HepG2 (cell line): ENCODE results near the gene KRTAP9-4. TPM values are rescaled to one million over a fixed set of nuclear protein-coding genes. Genes with fewer than 3 reads are reported as not detected.

ENCODE experiments used
- CEBPB ChIP-seq: IDR thresholded peaks from 2 replicates; pipeline ENCODE4 v1.6.1; 2011; ENCODE audit warnings: low read depth, low read length, improper control_type of control experiment, borderline replicate concordance
- HNRNPK ChIP-seq: fragments of 200-400 bp; formaldehyde crosslinking; IDR thresholded peaks from 2 replicates; pipeline ENCODE4 v1.6.1; 2018; ENCODE audit warnings: low read length, low read depth, moderate library complexity, mild to moderate bottlenecking; ENCODE audit not compliant: poor library complexity, severe bottlenecking
- HNRNPL ChIP-seq: fragments of 200-400 bp; formaldehyde crosslinking; IDR thresholded peaks from 2 replicates; pipeline ENCODE4 v1.6.1; 2017; ENCODE audit warnings: mild to moderate bottlenecking, low read depth, low read length
- KDM4B ChIP-seq: sonication (generic); formaldehyde crosslinking; IDR thresholded peaks from 2 replicates; pipeline ENCODE4 v1.4.0; 2020; ENCODE audit warnings: missing genetic modification reagents
- MAFF ChIP-seq: IDR thresholded peaks from 2 replicates; pipeline ENCODE4 v1.6.1; 2011; ENCODE audit warnings: low read depth, low read length, improper control_type of control experiment
- MAFK ChIP-seq, 2 experiments: IDR thresholded peaks in 1 of 2; conservative IDR thresholded peaks in 1 of 2; 2 replicates each; pipeline ENCODE4 v1.6.1; 2011; ENCODE audit warnings: improper control_type of control experiment in 2 of 2, low read length in 2 of 2
- NFYB ChIP-seq: sonication (generic); formaldehyde crosslinking; IDR thresholded peaks from 2 replicates; pipeline ENCODE4 v1.4.0; 2020; ENCODE audit warnings: missing genetic modification reagents
- POLR2A ChIP-seq, 2 experiments: IDR thresholded peaks; 2 replicates each; pipeline ENCODE4 v1.6.1; 2011; ENCODE audit warnings: low read depth in 2 of 2, low read length in 2 of 2, mild to moderate bottlenecking in 1 of 2, moderate library complexity in 1 of 2; ENCODE audit not compliant: insufficient read depth in 1 of 2
- REL ChIP-seq: sonication (generic); formaldehyde crosslinking; conservative IDR thresholded peaks from 2 replicates; pipeline ENCODE4 v1.8.0; 2022; ENCODE audit warnings: mild to moderate bottlenecking, missing genetic modification reagents, moderate library complexity
- SSRP1 ChIP-seq: IDR thresholded peaks from 2 replicates; pipeline ENCODE4 v1.6.1; 2016; ENCODE audit warnings: control low read depth
- ZEB1 ChIP-seq: IDR thresholded peaks from 2 replicates; pipeline ENCODE4 v1.6.1; 2012; ENCODE audit warnings: mild to moderate bottlenecking, low read depth, inconsistent platforms; ENCODE audit not compliant: insufficient replicate concordance
- ZNF121 ChIP-seq: sonication (generic); formaldehyde crosslinking; IDR thresholded peaks from 2 replicates; pipeline ENCODE4 v1.5.0; 2020; ENCODE audit warnings: mild to moderate bottlenecking, missing genetic modification reagents
- ZNF382 ChIP-seq: sonication (generic); formaldehyde crosslinking; IDR thresholded peaks from 2 replicates; pipeline ENCODE4 v1.5.0; 2020; ENCODE audit warnings: missing genetic modification reagents, mild to moderate bottlenecking, borderline replicate concordance
- ZNF468 ChIP-seq: sonication (generic); formaldehyde crosslinking; IDR thresholded peaks from 2 replicates; pipeline ENCODE4 v1.8.0; 2022; ENCODE audit warnings: mild to moderate bottlenecking, moderate library complexity, missing genetic modification reagents
- ZNF510 ChIP-seq: sonication (generic); formaldehyde crosslinking; IDR thresholded peaks from 2 replicates; pipeline ENCODE4 v1.4.0; 2020; ENCODE audit warnings: low read depth, mild to moderate bottlenecking, missing genetic modification reagents
- polyA plus RNA-seq, 8 experiments: library from polyadenylated mRNA; depleted of rRNA in 3 of 8; stranded (reverse) in 7 of 8; unstranded in 1 of 8; fragments of >200 nt; fragmentation: Illumina TruSeq in 4 of 8; extraction: Trizol in 4 of 8; gene quantifications; 2 replicates each; pipeline versions ENCODE4 v1.2.1 to v1.2.3, GENCODE V29; 2011 to 2016; ENCODE audit warnings: low read depth in 4 of 8, missing spikeins in 1 of 8, mixed read lengths in 1 of 8; ENCODE audit not compliant: insufficient read depth in 1 of 8
- total RNA-seq, 5 experiments: library from RNA; depleted of rRNA; stranded (reverse); fragments of >200 nt; fragmentation: Illumina TruSeq; extraction: Trizol; gene quantifications; 2 replicates each; pipeline ENCODE4 v1.2.3, GENCODE V29; 2016; ENCODE audit warnings: low read depth in 1 of 5
- TF ChIP-seq, protein P1 (sequence below): sonication (generic); formaldehyde crosslinking; IDR thresholded peaks from 2 replicates; pipeline ENCODE4 v1.4.0; 2020; ENCODE audit warnings: missing genetic modification reagents
- TF ChIP-seq, protein P2 (sequence below): sonication (generic); formaldehyde crosslinking; IDR thresholded peaks from 2 replicates; pipeline ENCODE4 v1.5.0; 2020; ENCODE audit warnings: missing genetic modification reagents

The KRTAP9-4 gene
- total and polyA plus RNA-seq, 2 of the 13 experiments (the other 11 are each of a cell fraction or from before 2014, with no cell fraction given) = not detected

DNA sequence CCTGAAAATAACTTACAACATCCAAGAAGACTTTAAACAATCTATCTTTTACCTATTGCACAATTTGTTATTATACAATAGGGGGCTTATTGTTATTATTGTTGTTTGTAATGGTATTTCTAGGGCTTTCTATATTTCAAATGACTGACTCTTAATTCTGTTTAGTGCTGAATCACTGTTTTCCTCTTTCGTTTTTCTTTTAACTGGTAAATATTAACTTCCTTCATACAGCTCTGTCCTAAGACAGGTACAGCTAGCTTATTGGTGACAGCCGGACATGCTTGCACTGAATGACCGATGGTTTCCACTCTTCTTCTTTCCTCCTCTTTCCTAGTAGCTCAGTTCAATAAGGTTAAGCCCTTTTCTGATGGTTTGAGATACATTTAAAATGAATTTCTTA lies 37.6 kb downstream of the KRTAP9-4 start (continued):
- TF ChIP-seq ZNF382 = no peak
- no peak for TF ChIP-seq KDM4B
- TF ChIP-seq ZEB1 = no peak
- no peak for TF ChIP-seq REL
- TF ChIP-seq HNRNPL = no peak
- no peak for TF ChIP-seq ZNF510 (CRISPR knock-in tag)
- TF ChIP-seq, protein P1, sequence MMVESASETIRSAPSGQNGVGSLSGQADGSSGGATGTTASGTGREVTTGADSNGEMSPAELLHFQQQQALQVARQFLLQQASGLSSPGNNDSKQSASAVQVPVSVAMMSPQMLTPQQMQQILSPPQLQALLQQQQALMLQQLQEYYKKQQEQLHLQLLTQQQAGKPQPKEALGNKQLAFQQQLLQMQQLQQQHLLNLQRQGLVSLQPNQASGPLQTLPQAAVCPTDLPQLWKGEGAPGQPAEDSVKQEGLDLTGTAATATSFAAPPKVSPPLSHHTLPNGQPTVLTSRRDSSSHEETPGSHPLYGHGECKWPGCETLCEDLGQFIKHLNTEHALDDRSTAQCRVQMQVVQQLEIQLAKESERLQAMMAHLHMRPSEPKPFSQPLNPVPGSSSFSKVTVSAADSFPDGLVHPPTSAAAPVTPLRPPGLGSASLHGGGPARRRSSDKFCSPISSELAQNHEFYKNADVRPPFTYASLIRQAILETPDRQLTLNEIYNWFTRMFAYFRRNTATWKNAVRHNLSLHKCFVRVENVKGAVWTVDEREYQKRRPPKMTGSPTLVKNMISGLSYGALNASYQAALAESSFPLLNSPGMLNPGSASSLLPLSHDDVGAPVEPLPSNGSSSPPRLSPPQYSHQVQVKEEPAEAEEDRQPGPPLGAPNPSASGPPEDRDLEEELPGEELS (CRISPR knock-in tag) = no peak
- no peak for TF ChIP-seq POLR2A (IDR thresholded peaks at IDR 0.05; ENCODE audit: insufficient read depth in 1 of 2, low read depth in 2 of 2, low read length in 2 of 2)
- TF ChIP-seq SSRP1 (CRISPR knock-in tag) = no peak
- TF ChIP-seq, protein P2, sequence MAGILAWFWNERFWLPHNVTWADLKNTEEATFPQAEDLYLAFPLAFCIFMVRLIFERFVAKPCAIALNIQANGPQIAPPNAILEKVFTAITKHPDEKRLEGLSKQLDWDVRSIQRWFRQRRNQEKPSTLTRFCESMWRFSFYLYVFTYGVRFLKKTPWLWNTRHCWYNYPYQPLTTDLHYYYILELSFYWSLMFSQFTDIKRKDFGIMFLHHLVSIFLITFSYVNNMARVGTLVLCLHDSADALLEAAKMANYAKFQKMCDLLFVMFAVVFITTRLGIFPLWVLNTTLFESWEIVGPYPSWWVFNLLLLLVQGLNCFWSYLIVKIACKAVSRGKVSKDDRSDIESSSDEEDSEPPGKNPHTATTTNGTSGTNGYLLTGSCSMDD (CRISPR knock-in tag) = no peak
- no peak for TF ChIP-seq HNRNPK
- TF ChIP-seq CEBPB = peak; percentile 45; the same call in 1 of the 2 replicates
- no peak for TF ChIP-seq NFYB (CRISPR knock-in tag)
- 0 out of 4 replicates have a peak, but pooled peaks of 1 of the 2 experiments have one; percentile 23 for TF ChIP-seq MAFK (conservative IDR thresholded peaks at IDR 0.05 in 1 of 2, IDR thresholded peaks at IDR 0.05 in 1 of 2; ENCODE audit: low read length in 2 of 2)
- peak; percentile 30; the same call in 1 of the 2 replicates for TF ChIP-seq MAFF
- no peak for TF ChIP-seq ZNF468
- TF ChIP-seq ZNF121 (CRISPR knock-in tag) = no peak
- TF ChIP-seq, all 625 proteins: peak for 4
